Measurements from ENCODE around the gene RNASEH1. TPM values are rescaled to one million over a fixed set of nuclear protein-coding genes. Genes with fewer than 3 reads are reported as not detected.
A peak's percentile ranks its signal among the peaks of the same experiment; 100 is the strongest.

RNASEH1 gene
- total and polyA plus RNA-seq, 8 donors: 5.5 to 10.6 (median 8.0) TPM

- peak in 5 of 6 donors; percentile 31 to 59 (median 45) for DNase-seq
- H3K9me3 ChIP-seq: no peaks in the 10 kb centered on the region
- FAIRE-seq: no peak
- peak; percentile 59 to 87 (median 78) for ATAC-seq
- peak overlapping the region; percentile 43 to 89 (median 72) for H3K27ac ChIP-seq
- H3K27me3 ChIP-seq: no peaks in the 10 kb centered on the region
- no peaks in the 10 kb centered on the region for H3K36me3 ChIP-seq
- no peaks in the 10 kb centered on the region for H3K4me1 ChIP-seq
- no peak for TF ChIP-seq CTCF (IDR thresholded peaks at IDR 0.05)
- WGBS, 2 donors: 48 to 53% methylated on average over 24 of the region's 24 CpGs
- peak overlapping the region in 1 of 4 donors; percentile 30 for H3K4me3 ChIP-seq
- intact Hi-C loops (cut with DNase I): no loop called here
These were observed 22.1 kb downstream of the RNASEH1 start for GRCh38 chr2:3535794-3536681.

GRCh38 chr2:3535467-3535793 is 22.7 kb downstream of the RNASEH1 start:
- peak overlapping the region in 1 of 4 donors; percentile 30 for H3K4me3 ChIP-seq
- no peak for TF ChIP-seq CTCF (IDR thresholded peaks at IDR 0.05)
- H3K36me3 ChIP-seq: no peaks in the 10 kb centered on the region
- DNase-seq (no peak), FAIRE-seq (no peak), ATAC-seq (peak in 3 of 4 donors; percentile 5 to 19 (median 5))
- WGBS, 2 donors: 65 to 66% methylated on average over 5 of the region's 5 CpGs
- H3K27me3 ChIP-seq: no peaks in the 10 kb centered on the region
- H3K4me1 ChIP-seq: no peaks in the 10 kb centered on the region
- peak overlapping the region; percentile 43 to 89 (median 72) for H3K27ac ChIP-seq
- intact Hi-C loops (cut with DNase I): no loop called here
- H3K9me3 ChIP-seq: no peaks in the 10 kb centered on the region

- no peaks in the 10 kb centered on the region for H3K4me1 ChIP-seq
- WGBS, 2 donors: 96 to 99% methylated on average over 24 of the region's 24 CpGs
- H3K4me3 ChIP-seq: no peak overlapping the region
- H3K9me3 ChIP-seq: no peaks in the 10 kb centered on the region
- no peaks in the 10 kb centered on the region for H3K27me3 ChIP-seq
- no peak overlapping the region for H3K27ac ChIP-seq
- FAIRE-seq: no peak
- H3K36me3 ChIP-seq: no peaks in the 10 kb centered on the region
- ATAC-seq: no peak
- no peak for DNase-seq
- no peak for TF ChIP-seq CTCF (IDR thresholded peaks at IDR 0.05)
- intact Hi-C loops (cut with DNase I): no loop called here
These were observed 23.8 kb downstream of the RNASEH1 start for GRCh38 chr2:3534251-3534814.

GRCh38 chr2:3533836-3534235 is 24.3 kb downstream of the RNASEH1 start:
- FAIRE-seq (no peak), DNase-seq (no peak), ATAC-seq (no peak)
- Histone ChIP-seq H3K27ac (no peak overlapping the region), H3K9me3 (no peaks in the 10 kb centered on the region), H3K27me3 (no peaks in the 10 kb centered on the region), H3K36me3 (no peaks in the 10 kb centered on the region), H3K4me3 (no peak overlapping the region), H3K4me1 (no peaks in the 10 kb centered on the region)
- intact Hi-C loops (cut with DNase I): no loop called here
- no peak for TF ChIP-seq CTCF (IDR thresholded peaks at IDR 0.05)
- WGBS, 2 donors: 87 to 91% methylated on average over 6 of the region's 6 CpGs

- Histone ChIP-seq H3K27ac (no peak overlapping the region), H3K4me1 (no peaks in the 10 kb centered on the region), H3K9me3 (no peaks in the 10 kb centered on the region), H3K4me3 (no peak overlapping the region), H3K27me3 (no peaks in the 10 kb centered on the region), H3K36me3 (no peaks in the 10 kb centered on the region)
- intact Hi-C loops (cut with DNase I): no loop called here
- no peak for TF ChIP-seq CTCF (IDR thresholded peaks at IDR 0.05)
- no peak for ATAC-seq
- 68 to 87% methylated on average over 12 of the region's 12 CpGs for WGBS, 2 donors
- FAIRE-seq: no peak
- DNase-seq: no peak
These were observed 25.2 kb downstream of the RNASEH1 start for GRCh38 chr2:3532941-3533340.
